SK-N-SH treated with all-trans-retinoic acid at 6 μM for 48 hours (cell line): ENCODE data around the gene CNTN4.

Source experiments
- ATAC-seq: fragments of 200-7000 bp; cut with Tn5 transposase; 3 replicates; pipeline ENCODE4 v1.9.1; 2020; ENCODE audit warnings: mild to moderate bottlenecking, moderate library complexity
- ARNTL ChIP-seq: fragments of 450-650 bp; formaldehyde crosslinking; IDR thresholded peaks from 2 replicates; pipeline ENCODE4 v1.5.0; 2020; ENCODE audit warnings: low read depth, mild to moderate bottlenecking, moderate library complexity, borderline replicate concordance
- BACH2 ChIP-seq: fragments of 250-450 bp; sonication (Bioruptor Pico); IDR thresholded peaks from 2 replicates; pipeline ENCODE4 v1.9.0; 2021; ENCODE audit warnings: mild to moderate bottlenecking, borderline replicate concordance
- CSDC2 ChIP-seq: fragments of 250-450 bp; sonication (Bioruptor Pico); IDR thresholded peaks from 2 replicates; pipeline ENCODE4 v1.5.0; 2020; ENCODE audit warnings: mild to moderate bottlenecking, moderate library complexity
- ESRRG ChIP-seq: fragments of 250-450 bp; sonication (Bioruptor Pico); IDR thresholded peaks from 2 replicates; pipeline ENCODE4 v1.6.1; 2021; ENCODE audit warnings: mild to moderate bottlenecking
- GLIS3 ChIP-seq: fragments of 250-450 bp; sonication (Bioruptor Pico); IDR thresholded peaks from 2 replicates; pipeline ENCODE4 v1.5.0; 2020; ENCODE audit warnings: mild to moderate bottlenecking, moderate library complexity
- ISL1 ChIP-seq: fragments of 250-450 bp; sonication (Bioruptor Pico); IDR thresholded peaks from 2 replicates; pipeline ENCODE4 v2.1.2; 2022; ENCODE audit warnings: mild to moderate bottlenecking, moderate library complexity
- OSR1 ChIP-seq: fragments of 250-450 bp; sonication (Bioruptor Pico); IDR thresholded peaks from 2 replicates; pipeline ENCODE4 v1.8.0; 2022; ENCODE audit warnings: moderate library complexity, mild to moderate bottlenecking, inconsistent platforms
- PPARA ChIP-seq: fragments of 250-450 bp; sonication (Bioruptor Pico); IDR thresholded peaks from 2 replicates; pipeline ENCODE4 v1.5.0; 2020; ENCODE audit warnings: mild to moderate bottlenecking, borderline replicate concordance
- RARB ChIP-seq: fragments of 250-450 bp; sonication (Bioruptor Pico); IDR thresholded peaks from 2 replicates; pipeline ENCODE4 v1.8.0; 2021; ENCODE audit warnings: mild to moderate bottlenecking, moderate library complexity
- SNAI2 ChIP-seq: fragments of 250-450 bp; sonication (Bioruptor Pico); IDR thresholded peaks from 2 replicates; pipeline ENCODE4 v1.5.0; 2020; ENCODE audit warnings: mild to moderate bottlenecking, moderate library complexity
- TCF4 ChIP-seq: fragments of 250-450 bp; sonication (Bioruptor Pico); IDR thresholded peaks from 2 replicates; pipeline ENCODE4 v1.8.0; 2021; ENCODE audit warnings: mild to moderate bottlenecking, moderate library complexity, borderline replicate concordance
- TOX ChIP-seq: fragments of 250-450 bp; sonication (Bioruptor Pico); IDR thresholded peaks from 2 replicates; pipeline ENCODE4 v1.8.0; 2021; ENCODE audit warnings: mild to moderate bottlenecking, moderate library complexity, borderline replicate concordance
- ZC3H10 ChIP-seq: fragments of 250-450 bp; sonication (Bioruptor Pico); IDR thresholded peaks from 2 replicates; pipeline ENCODE4 v1.5.1; 2021; ENCODE audit warnings: mild to moderate bottlenecking, moderate library complexity
- ZFP3 ChIP-seq: fragments of 250-450 bp; sonication (Bioruptor Pico); IDR thresholded peaks from 2 replicates; pipeline ENCODE4 v1.5.0; 2020; ENCODE audit warnings: mild to moderate bottlenecking, moderate library complexity
- ZFP30 ChIP-seq: fragments of 450-650 bp; formaldehyde crosslinking; IDR thresholded peaks from 2 replicates; pipeline ENCODE4 v1.5.0; 2022; ENCODE audit warnings: mild to moderate bottlenecking, moderate library complexity
- ZNF565 ChIP-seq: fragments of 450-650 bp; formaldehyde crosslinking; conservative IDR thresholded peaks from 2 replicates; pipeline ENCODE4 v1.5.0; 2020; ENCODE audit warnings: low read depth, mild to moderate bottlenecking, moderate library complexity
- ZNF70 ChIP-seq: fragments of 450-650 bp; formaldehyde crosslinking; IDR thresholded peaks from 2 replicates; pipeline ENCODE4 v1.5.0; 2020; ENCODE audit warnings: mild to moderate bottlenecking, moderate library complexity
- ZNF8 ChIP-seq: fragments of 450-650 bp; formaldehyde crosslinking; IDR thresholded peaks from 2 replicates; pipeline ENCODE4 v1.5.0; 2020; ENCODE audit warnings: mild to moderate bottlenecking, moderate library complexity
- TF ChIP-seq, protein P1 (sequence below): fragments of 250-450 bp; sonication (Bioruptor Pico); IDR thresholded peaks from 2 replicates; pipeline ENCODE4 v1.5.1; 2020; ENCODE audit warnings: low read depth, mild to moderate bottlenecking, moderate library complexity
- TF ChIP-seq, protein P2 (sequence below): fragments of 250-450 bp; sonication (Bioruptor Pico); IDR thresholded peaks from 2 replicates; pipeline ENCODE4 v1.5.0; 2020; ENCODE audit warnings: mild to moderate bottlenecking, moderate library complexity
- TF ChIP-seq, protein P3 (sequence below): fragments of 250-450 bp; sonication (Bioruptor Pico); IDR thresholded peaks from 2 replicates; pipeline ENCODE4 v1.8.0; 2020; ENCODE audit warnings: mild to moderate bottlenecking, moderate library complexity, borderline replicate concordance
- TF ChIP-seq, protein P4 (sequence below): fragments of 250-450 bp; sonication (Bioruptor Pico); IDR thresholded peaks from 2 replicates; pipeline ENCODE4 v1.5.1; 2021; ENCODE audit warnings: mild to moderate bottlenecking, moderate library complexity
- TF ChIP-seq, protein P5 (sequence below): fragments of 250-450 bp; sonication (Bioruptor Pico); IDR thresholded peaks from 2 replicates; pipeline ENCODE4 v1.8.0; 2021; ENCODE audit warnings: low read depth, mild to moderate bottlenecking, moderate library complexity, borderline replicate concordance

CNTN4 gene

DNA sequence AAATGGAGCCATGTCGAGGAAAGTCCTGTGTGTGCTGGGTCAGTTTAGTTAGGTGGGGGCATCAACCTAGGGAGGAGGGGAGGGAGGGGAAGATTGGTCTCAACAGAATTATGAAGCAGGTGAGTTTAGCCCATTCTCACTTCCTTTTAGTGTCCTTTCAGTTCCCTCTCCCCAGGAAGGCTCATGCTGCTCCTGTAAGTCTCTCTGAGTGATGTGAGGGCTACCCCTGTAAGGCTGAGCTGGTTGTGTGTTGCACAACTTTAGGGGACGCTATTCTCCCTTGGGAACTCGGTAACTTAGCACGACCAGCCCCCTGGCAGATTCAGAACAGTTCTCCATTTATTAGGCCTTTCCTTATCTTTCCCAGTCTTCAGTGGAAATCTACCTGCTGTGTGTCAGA is 990.4 kb downstream of the CNTN4 start:
- no peak for ATAC-seq
- TF ChIP-seq ZNF8 (CRISPR knock-in tag) (no peak), ESRRG (CRISPR knock-in tag) (no peak), ZFP3 (CRISPR knock-in tag) (no peak), ZFP30 (CRISPR knock-in tag) (no peak), GLIS3 (CRISPR knock-in tag) (no peak), ZNF70 (CRISPR knock-in tag) (no peak), CSDC2 (CRISPR knock-in tag) (no peak), RARB (CRISPR knock-in tag) (no peak), TOX (no peak), OSR1 (CRISPR knock-in tag) (no peak), BACH2 (CRISPR knock-in tag) (no peak)
- TF ChIP-seq, protein P1, sequence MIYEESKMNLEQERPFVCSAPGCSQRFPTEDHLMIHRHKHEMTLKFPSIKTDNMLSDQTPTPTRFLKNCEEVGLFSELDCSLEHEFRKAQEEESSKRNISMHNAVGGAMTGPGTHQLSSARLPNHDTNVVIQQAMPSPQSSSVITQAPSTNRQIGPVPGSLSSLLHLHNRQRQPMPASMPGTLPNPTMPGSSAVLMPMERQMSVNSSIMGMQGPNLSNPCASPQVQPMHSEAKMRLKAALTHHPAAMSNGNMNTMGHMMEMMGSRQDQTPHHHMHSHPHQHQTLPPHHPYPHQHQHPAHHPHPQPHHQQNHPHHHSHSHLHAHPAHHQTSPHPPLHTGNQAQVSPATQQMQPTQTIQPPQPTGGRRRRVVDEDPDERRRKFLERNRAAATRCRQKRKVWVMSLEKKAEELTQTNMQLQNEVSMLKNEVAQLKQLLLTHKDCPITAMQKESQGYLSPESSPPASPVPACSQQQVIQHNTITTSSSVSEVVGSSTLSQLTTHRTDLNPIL (CRISPR knock-in tag), result no peak
- TF ChIP-seq, protein P2, sequence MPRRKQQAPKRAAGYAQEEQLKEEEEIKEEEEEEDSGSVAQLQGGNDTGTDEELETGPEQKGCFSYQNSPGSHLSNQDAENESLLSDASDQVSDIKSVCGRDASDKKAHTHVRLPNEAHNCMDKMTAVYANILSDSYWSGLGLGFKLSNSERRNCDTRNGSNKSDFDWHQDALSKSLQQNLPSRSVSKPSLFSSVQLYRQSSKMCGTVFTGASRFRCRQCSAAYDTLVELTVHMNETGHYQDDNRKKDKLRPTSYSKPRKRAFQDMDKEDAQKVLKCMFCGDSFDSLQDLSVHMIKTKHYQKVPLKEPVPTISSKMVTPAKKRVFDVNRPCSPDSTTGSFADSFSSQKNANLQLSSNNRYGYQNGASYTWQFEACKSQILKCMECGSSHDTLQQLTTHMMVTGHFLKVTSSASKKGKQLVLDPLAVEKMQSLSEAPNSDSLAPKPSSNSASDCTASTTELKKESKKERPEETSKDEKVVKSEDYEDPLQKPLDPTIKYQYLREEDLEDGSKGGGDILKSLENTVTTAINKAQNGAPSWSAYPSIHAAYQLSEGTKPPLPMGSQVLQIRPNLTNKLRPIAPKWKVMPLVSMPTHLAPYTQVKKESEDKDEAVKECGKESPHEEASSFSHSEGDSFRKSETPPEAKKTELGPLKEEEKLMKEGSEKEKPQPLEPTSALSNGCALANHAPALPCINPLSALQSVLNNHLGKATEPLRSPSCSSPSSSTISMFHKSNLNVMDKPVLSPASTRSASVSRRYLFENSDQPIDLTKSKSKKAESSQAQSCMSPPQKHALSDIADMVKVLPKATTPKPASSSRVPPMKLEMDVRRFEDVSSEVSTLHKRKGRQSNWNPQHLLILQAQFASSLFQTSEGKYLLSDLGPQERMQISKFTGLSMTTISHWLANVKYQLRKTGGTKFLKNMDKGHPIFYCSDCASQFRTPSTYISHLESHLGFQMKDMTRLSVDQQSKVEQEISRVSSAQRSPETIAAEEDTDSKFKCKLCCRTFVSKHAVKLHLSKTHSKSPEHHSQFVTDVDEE (CRISPR knock-in tag), result no peak

DNA sequence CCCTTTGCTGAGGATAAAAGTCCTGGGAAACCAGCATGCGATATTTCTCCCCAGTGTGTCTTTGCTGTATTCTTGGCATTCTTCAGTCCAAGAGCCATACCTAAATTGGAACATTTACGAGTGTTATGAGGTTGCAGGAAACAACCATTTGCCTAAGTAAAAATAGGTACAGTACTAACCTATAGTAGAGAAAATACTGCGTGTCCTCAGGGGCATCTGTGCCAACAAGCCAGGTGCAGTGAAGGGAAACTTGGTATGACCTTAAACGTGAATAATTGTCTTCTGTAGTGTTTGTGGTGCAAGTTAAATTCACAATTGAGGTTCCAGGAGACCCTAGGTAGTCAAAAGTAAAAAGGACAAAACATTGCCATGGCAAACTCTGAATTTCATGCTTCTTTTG is 999.3 kb downstream of the CNTN4 start:
- no peak for ATAC-seq
- TF ChIP-seq PPARA (CRISPR knock-in tag), result no peak
- TF ChIP-seq, protein P3, sequence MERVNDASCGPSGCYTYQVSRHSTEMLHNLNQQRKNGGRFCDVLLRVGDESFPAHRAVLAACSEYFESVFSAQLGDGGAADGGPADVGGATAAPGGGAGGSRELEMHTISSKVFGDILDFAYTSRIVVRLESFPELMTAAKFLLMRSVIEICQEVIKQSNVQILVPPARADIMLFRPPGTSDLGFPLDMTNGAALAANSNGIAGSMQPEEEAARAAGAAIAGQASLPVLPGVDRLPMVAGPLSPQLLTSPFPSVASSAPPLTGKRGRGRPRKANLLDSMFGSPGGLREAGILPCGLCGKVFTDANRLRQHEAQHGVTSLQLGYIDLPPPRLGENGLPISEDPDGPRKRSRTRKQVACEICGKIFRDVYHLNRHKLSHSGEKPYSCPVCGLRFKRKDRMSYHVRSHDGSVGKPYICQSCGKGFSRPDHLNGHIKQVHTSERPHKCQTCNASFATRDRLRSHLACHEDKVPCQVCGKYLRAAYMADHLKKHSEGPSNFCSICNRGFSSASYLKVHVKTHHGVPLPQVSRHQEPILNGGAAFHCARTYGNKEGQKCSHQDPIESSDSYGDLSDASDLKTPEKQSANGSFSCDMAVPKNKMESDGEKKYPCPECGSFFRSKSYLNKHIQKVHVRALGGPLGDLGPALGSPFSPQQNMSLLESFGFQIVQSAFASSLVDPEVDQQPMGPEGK (CRISPR knock-in tag), result no peak
- no peak for TF ChIP-seq ZNF8 (CRISPR knock-in tag)
- TF ChIP-seq, protein P2 (CRISPR knock-in tag), result no peak
- TF ChIP-seq, protein P4, sequence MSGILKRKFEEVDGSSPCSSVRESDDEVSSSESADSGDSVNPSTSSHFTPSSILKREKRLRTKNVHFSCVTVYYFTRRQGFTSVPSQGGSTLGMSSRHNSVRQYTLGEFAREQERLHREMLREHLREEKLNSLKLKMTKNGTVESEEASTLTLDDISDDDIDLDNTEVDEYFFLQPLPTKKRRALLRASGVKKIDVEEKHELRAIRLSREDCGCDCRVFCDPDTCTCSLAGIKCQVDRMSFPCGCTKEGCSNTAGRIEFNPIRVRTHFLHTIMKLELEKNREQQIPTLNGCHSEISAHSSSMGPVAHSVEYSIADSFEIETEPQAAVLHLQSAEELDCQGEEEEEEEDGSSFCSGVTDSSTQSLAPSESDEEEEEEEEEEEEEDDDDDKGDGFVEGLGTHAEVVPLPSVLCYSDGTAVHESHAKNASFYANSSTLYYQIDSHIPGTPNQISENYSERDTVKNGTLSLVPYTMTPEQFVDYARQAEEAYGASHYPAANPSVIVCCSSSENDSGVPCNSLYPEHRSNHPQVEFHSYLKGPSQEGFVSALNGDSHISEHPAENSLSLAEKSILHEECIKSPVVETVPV (CRISPR knock-in tag), result no peak
- TF ChIP-seq RARB (CRISPR knock-in tag), result no peak
- no peak for TF ChIP-seq ZNF70 (CRISPR knock-in tag)
- TF ChIP-seq CSDC2 (CRISPR knock-in tag), result no peak
- TF ChIP-seq ESRRG (CRISPR knock-in tag), result no peak
- no peak for TF ChIP-seq ZC3H10 (CRISPR knock-in tag)
- no peak for TF ChIP-seq ISL1
- no peak for TF ChIP-seq ARNTL (CRISPR knock-in tag)
- no peak for TF ChIP-seq BACH2 (CRISPR knock-in tag)
- no peak for TF ChIP-seq ZFP30 (CRISPR knock-in tag)
- no peak for TF ChIP-seq ZNF565 (CRISPR knock-in tag)
- TF ChIP-seq, protein P5, sequence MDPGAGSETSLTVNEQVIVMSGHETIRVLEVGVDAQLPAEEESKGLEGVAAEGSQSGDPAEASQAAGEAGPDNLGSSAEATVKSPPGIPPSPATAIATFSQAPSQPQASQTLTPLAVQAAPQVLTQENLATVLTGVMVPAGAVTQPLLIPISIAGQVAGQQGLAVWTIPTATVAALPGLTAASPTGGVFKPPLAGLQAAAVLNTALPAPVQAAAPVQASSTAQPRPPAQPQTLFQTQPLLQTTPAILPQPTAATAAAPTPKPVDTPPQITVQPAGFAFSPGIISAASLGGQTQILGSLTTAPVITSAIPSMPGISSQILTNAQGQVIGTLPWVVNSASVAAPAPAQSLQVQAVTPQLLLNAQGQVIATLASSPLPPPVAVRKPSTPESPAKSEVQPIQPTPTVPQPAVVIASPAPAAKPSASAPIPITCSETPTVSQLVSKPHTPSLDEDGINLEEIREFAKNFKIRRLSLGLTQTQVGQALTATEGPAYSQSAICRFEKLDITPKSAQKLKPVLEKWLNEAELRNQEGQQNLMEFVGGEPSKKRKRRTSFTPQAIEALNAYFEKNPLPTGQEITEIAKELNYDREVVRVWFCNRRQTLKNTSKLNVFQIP (CRISPR knock-in tag), result no peak
- TF ChIP-seq TCF4, result no peak
- no peak for TF ChIP-seq SNAI2 (CRISPR knock-in tag)
- TF ChIP-seq OSR1 (CRISPR knock-in tag), result no peak
- no peak for TF ChIP-seq GLIS3 (CRISPR knock-in tag)
